ENCODE results near the gene APOBEC3C.

Gene APOBEC3C

DNA sequence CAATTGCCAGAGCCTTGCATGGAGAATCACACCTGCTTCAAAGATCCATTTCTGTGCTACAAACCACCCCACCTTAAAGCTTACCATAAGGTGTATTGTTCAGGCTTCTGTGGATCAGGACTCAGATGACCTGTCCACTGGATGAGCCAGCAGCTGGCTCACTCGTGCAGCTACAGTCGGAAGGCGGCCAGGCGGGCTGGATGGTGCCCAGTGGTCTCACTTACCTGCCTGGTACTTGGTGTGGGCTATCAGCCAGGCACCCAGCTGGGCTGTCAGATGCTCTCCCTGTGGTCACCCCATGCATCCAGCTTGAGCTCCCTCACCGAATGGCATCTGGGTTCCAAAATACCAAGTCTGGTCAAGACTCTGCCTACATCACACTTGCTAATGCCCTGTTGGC lies 42.9 kb upstream of the APOBEC3C start:
- H3K9ac ChIP-seq (ENCODE audit: low read length): no peak overlapping the region
- H3K9me3 ChIP-seq (ENCODE audit: low read length): no peaks in the 10 kb centered on the region
- no peak overlapping the region for H3K4me3 ChIP-seq (ENCODE audit: low read depth, low read length, poor library complexity, severe bottlenecking)
- TF ChIP-seq, protein P1, sequence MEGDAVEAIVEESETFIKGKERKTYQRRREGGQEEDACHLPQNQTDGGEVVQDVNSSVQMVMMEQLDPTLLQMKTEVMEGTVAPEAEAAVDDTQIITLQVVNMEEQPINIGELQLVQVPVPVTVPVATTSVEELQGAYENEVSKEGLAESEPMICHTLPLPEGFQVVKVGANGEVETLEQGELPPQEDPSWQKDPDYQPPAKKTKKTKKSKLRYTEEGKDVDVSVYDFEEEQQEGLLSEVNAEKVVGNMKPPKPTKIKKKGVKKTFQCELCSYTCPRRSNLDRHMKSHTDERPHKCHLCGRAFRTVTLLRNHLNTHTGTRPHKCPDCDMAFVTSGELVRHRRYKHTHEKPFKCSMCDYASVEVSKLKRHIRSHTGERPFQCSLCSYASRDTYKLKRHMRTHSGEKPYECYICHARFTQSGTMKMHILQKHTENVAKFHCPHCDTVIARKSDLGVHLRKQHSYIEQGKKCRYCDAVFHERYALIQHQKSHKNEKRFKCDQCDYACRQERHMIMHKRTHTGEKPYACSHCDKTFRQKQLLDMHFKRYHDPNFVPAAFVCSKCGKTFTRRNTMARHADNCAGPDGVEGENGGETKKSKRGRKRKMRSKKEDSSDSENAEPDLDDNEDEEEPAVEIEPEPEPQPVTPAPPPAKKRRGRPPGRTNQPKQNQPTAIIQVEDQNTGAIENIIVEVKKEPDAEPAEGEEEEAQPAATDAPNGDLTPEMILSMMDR (IDR thresholded peaks at IDR 0.05; ENCODE audit: low read length): no peak
- no peak for TF ChIP-seq EZH2 (IDR thresholded peaks at IDR 0.05; ENCODE audit: borderline replicate concordance, low read length)
- H3K4me2 ChIP-seq (ENCODE audit: low read length): no peak overlapping the region
- H4K20me1 ChIP-seq (ENCODE audit: insufficient read depth, low read length): no peaks in the 10 kb centered on the region
- no peaks in the 10 kb centered on the region for H3K79me2 ChIP-seq (ENCODE audit: insufficient read depth, low read length)
- no peaks in the 10 kb centered on the region for H3K36me3 ChIP-seq (ENCODE audit: insufficient read depth, low read length)
- no peak overlapping the region for H3K27ac ChIP-seq (ENCODE audit: low read depth, low read length, poor library complexity, severe bottlenecking)
- no peaks in the 10 kb centered on the region for H3F3A ChIP-seq (ENCODE audit: insufficient read depth, low read length)
- no peak overlapping the region for H2AFZ ChIP-seq (ENCODE audit: low read length)
- H3K4me1 ChIP-seq (ENCODE audit: insufficient read depth, low read length, severe bottlenecking): no peaks in the 10 kb centered on the region
- H3K9me2 ChIP-seq (ENCODE audit: low read depth, low read length): no peaks in the 10 kb centered on the region
- H3K27me3 ChIP-seq (ENCODE audit: insufficient read depth, low read length): no peaks in the 10 kb centered on the region; the same call in 1 of the 2 replicates

DNA sequence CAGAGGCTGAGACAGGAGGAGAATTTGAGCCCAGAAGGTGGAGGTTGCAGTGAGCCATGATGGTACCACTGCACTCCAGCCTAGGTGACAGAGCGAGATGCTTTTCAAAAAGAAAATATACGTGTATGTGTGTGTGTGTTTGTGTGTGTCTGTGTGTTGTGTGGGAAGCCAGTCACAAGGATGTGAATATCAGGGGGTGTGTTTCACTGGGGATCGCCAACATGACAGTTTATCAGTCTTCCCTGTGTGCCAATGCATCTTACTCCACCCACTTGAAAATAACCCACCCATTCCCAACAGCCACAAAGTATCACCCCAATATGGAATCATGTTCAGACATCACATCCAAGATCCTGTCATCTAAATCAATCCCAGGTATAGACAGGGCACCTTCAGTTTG lies 42.3 kb upstream of the APOBEC3C start:
- Histone ChIP-seq H3K4me2 (ENCODE audit: low read length) (no peak overlapping the region), H3K27me3 (ENCODE audit: insufficient read depth, low read length) (no peaks in the 10 kb centered on the region; the same call in 1 of the 2 replicates), H2AFZ (ENCODE audit: low read length) (no peak overlapping the region), H3K4me3 (ENCODE audit: low read depth, low read length, poor library complexity, severe bottlenecking) (no peak overlapping the region), H3F3A (ENCODE audit: insufficient read depth, low read length) (no peaks in the 10 kb centered on the region), H3K9me3 (ENCODE audit: low read length) (no peaks in the 10 kb centered on the region), H3K79me2 (ENCODE audit: insufficient read depth, low read length) (no peaks in the 10 kb centered on the region), H3K36me3 (ENCODE audit: insufficient read depth, low read length) (no peaks in the 10 kb centered on the region), H3K27ac (ENCODE audit: low read depth, low read length, poor library complexity, severe bottlenecking) (no peak overlapping the region), H3K9ac (ENCODE audit: low read length) (no peak overlapping the region), H3K9me2 (ENCODE audit: low read depth, low read length) (no peaks in the 10 kb centered on the region), H4K20me1 (ENCODE audit: insufficient read depth, low read length) (no peaks in the 10 kb centered on the region), H3K4me1 (ENCODE audit: insufficient read depth, low read length, severe bottlenecking) (no peaks in the 10 kb centered on the region)
- TF ChIP-seq, protein P1 (IDR thresholded peaks at IDR 0.05; ENCODE audit: low read length): no peak
- TF ChIP-seq EZH2 (IDR thresholded peaks at IDR 0.05; ENCODE audit: borderline replicate concordance, low read length): no peak

DNA sequence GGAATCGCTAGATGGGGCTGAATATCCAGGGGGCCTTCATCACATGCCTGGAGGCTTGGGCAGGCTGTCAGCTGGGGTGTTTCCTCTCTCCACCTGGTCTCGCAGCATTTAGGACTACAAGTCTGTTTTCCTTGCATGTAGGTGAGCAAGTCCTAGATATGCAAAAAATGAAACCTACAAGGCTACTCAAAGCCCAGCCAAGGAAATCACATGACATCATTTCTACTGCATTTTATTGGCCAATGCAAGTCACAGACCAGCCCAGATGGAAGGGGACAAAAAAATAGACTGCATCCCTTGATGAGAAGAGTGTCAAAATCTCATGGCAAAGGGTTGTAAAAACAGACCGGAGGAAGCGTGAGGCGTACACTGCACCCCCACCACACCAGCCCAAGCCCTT lies 41.5 kb upstream of the APOBEC3C start:
- no peaks in the 10 kb centered on the region for H3K9me2 ChIP-seq (ENCODE audit: low read depth, low read length)
- H3K79me2 ChIP-seq (ENCODE audit: insufficient read depth, low read length): no peaks in the 10 kb centered on the region
- no peak overlapping the region for H3K27ac ChIP-seq (ENCODE audit: low read depth, low read length, poor library complexity, severe bottlenecking)
- H3K9me3 ChIP-seq (ENCODE audit: low read length): no peaks in the 10 kb centered on the region
- no peaks in the 10 kb centered on the region; the same call in 1 of the 2 replicates for H3K27me3 ChIP-seq (ENCODE audit: insufficient read depth, low read length)
- H3K4me1 ChIP-seq (ENCODE audit: insufficient read depth, low read length, severe bottlenecking): no peaks in the 10 kb centered on the region
- TF ChIP-seq, protein P1 (IDR thresholded peaks at IDR 0.05; ENCODE audit: low read length): no peak
- TF ChIP-seq EZH2 (IDR thresholded peaks at IDR 0.05; ENCODE audit: borderline replicate concordance, low read length): no peak
- H2AFZ ChIP-seq (ENCODE audit: low read length): no peak overlapping the region
- H3K36me3 ChIP-seq (ENCODE audit: insufficient read depth, low read length): no peaks in the 10 kb centered on the region
- H4K20me1 ChIP-seq (ENCODE audit: insufficient read depth, low read length): no peaks in the 10 kb centered on the region
- no peaks in the 10 kb centered on the region for H3F3A ChIP-seq (ENCODE audit: insufficient read depth, low read length)
- no peak overlapping the region for H3K4me2 ChIP-seq (ENCODE audit: low read length)
- H3K4me3 ChIP-seq (ENCODE audit: low read depth, low read length, poor library complexity, severe bottlenecking): no peak overlapping the region
- no peak overlapping the region for H3K9ac ChIP-seq (ENCODE audit: low read length)

Measured in OCI-LY1 (cell line).